ENCODE measurements around the gene TTLL9. TPM values are rescaled to one million over a fixed set of nuclear protein-coding genes. Genes with fewer than 3 reads are reported as not detected.

TTLL9 gene
- total and polyA plus RNA-seq, 8 donors: 0.14 to 1.4 (median 0.35) TPM; not detected in 1

DNA sequence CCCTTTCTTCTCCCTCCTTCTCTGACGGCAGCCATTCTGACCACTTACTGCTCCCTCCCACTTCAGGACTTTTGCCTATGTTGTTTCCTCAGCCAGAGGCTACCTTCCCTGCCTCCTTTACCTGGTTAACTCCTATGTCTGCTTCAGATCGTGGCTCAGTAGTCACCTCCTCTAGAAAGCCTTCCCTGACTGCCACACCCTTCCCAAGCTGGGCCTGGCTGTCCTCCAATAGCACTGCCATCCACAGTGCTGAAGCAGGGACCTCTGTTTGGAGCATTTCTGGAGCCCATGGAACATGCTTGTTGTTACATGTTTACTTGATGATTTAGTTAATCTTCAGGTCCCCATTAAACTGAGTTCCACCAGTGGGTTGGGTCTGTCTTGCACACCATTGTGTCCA lies 111.3 kb downstream of the TTLL9 start:
- Histone ChIP-seq H3K27ac (no peak overlapping the region), H3K9me3 (no peaks in the 10 kb centered on the region), H3K27me3 (no peaks in the 10 kb centered on the region), H3K36me3 (no peaks in the 10 kb centered on the region), H3K4me3 (no peak overlapping the region), H3K4me1 (no peaks in the 10 kb centered on the region)
- intact Hi-C loops (cut with DNase I): no loop called here
- FAIRE-seq: no peak
- no peak for DNase-seq
- 56 to 63% methylated on average over 2 of the region's 2 CpGs for WGBS, 2 donors
- no peak for ATAC-seq
- TF ChIP-seq, protein P1, sequence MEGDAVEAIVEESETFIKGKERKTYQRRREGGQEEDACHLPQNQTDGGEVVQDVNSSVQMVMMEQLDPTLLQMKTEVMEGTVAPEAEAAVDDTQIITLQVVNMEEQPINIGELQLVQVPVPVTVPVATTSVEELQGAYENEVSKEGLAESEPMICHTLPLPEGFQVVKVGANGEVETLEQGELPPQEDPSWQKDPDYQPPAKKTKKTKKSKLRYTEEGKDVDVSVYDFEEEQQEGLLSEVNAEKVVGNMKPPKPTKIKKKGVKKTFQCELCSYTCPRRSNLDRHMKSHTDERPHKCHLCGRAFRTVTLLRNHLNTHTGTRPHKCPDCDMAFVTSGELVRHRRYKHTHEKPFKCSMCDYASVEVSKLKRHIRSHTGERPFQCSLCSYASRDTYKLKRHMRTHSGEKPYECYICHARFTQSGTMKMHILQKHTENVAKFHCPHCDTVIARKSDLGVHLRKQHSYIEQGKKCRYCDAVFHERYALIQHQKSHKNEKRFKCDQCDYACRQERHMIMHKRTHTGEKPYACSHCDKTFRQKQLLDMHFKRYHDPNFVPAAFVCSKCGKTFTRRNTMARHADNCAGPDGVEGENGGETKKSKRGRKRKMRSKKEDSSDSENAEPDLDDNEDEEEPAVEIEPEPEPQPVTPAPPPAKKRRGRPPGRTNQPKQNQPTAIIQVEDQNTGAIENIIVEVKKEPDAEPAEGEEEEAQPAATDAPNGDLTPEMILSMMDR (IDR thresholded peaks at IDR 0.05): no peak

DNA sequence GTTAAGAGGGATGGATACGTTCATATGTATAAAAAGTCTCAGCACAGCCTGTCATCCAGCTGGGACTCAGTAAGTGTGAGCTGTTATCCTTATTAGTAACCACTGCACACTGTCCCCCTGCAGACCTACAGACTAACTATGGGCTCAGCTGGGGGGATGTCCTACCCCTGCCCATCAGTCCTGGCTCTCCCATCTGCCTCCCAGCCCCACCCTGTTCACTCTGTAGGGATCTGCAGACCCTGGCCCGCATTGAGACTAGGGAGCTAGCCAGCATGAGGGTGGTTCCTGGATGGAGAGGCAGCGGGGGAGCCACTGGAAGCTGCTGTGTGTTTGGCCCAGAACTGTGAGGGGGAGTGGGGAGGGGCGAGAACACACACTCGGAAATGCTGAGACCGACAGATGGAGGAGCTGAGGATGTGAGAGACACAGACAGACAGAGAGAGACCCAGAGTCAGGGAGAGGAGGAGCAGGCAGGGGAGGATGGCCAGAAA lies 114.6 kb downstream of the TTLL9 start:
- intact Hi-C loops (cut with DNase I): no loop called here
- 23 to 37% methylated on average over 6 of the region's 6 CpGs for WGBS, 2 donors
- Histone ChIP-seq H3K27me3 (no peaks in the 10 kb centered on the region), H3K4me1 (no peaks in the 10 kb centered on the region), H3K9me3 (no peaks in the 10 kb centered on the region), H3K27ac (no peak overlapping the region), H3K4me3 (no peak overlapping the region), H3K36me3 (no peaks in the 10 kb centered on the region)
- no peak for FAIRE-seq
- no peak for ATAC-seq
- TF ChIP-seq, protein P1 (IDR thresholded peaks at IDR 0.05): no peak
- DNase-seq: no peak

DNA sequence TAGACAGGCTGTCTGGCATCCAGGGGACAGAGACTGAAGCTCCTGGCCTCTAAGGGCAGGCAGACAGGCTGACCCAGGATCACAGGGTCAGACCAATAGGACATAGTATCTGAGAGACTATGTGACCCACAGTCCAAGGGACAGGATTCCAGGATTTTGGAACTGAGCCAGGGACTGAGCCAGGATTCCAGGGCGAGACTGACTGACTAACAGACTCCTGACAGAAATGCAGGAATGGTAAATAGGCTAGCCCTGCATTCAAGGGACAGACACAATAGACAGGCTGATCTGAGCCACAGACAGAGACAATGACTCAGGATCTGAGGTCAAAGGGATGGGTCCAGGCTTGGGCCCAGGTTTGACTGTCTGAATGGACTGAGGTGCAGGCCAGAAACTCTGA lies 117.3 kb downstream of the TTLL9 start:
- Histone ChIP-seq H3K27ac (no peak overlapping the region), H3K36me3 (no peaks in the 10 kb centered on the region), H3K9me3 (no peaks in the 10 kb centered on the region), H3K4me1 (no peaks in the 10 kb centered on the region), H3K4me3 (no peak overlapping the region), H3K27me3 (no peaks in the 10 kb centered on the region)
- no peak for ATAC-seq
- 53 to 58% methylated on average over 1 of the region's 1 CpG for WGBS, 2 donors
- TF ChIP-seq, protein P1 (IDR thresholded peaks at IDR 0.05): no peak
- intact Hi-C loops (cut with DNase I): no loop called here
- FAIRE-seq: no peak
- no peak for DNase-seq

DNA sequence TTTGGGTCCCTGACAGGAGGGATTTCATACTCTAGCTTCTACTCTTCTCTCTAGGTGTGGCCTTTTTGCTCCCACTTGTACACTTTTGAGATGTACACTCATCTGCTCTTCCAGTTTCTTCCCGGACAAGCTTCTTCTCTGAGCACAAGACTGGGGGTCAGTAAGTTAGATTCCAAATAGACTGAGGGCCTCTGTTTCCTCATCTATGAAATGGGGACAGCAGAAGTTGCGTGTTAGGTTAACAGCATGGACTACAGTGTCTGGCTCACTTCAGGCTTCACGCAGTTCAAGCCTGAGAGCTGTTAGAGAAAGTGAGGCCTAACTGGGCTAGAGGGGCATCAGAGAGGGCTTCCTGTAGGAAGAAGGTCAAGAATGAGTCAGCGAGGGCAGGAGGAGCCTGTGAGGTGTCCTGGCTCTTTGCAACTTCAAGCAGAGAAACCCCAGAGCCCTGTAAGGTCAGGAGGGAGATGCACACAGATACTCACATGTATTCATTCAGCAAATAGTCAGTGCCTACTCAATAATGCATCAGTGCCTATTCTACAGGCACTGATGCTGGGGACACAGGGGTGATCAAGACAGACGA lies 118.1 kb downstream of the TTLL9 start:
- intact Hi-C loops (cut with DNase I): no loop called here
- ATAC-seq (no peak), FAIRE-seq (no peak), DNase-seq (no peak)
- H3K27ac ChIP-seq: no peak overlapping the region
- no peaks in the 10 kb centered on the region for H3K27me3 ChIP-seq
- 70 to 71% methylated on average over 5 of the region's 5 CpGs for WGBS, 2 donors
- H3K4me3 ChIP-seq: no peak overlapping the region
- no peaks in the 10 kb centered on the region for H3K9me3 ChIP-seq
- TF ChIP-seq, protein P1 (IDR thresholded peaks at IDR 0.05): no peak
- H3K4me1 ChIP-seq: no peaks in the 10 kb centered on the region
- no peaks in the 10 kb centered on the region for H3K36me3 ChIP-seq

DNA sequence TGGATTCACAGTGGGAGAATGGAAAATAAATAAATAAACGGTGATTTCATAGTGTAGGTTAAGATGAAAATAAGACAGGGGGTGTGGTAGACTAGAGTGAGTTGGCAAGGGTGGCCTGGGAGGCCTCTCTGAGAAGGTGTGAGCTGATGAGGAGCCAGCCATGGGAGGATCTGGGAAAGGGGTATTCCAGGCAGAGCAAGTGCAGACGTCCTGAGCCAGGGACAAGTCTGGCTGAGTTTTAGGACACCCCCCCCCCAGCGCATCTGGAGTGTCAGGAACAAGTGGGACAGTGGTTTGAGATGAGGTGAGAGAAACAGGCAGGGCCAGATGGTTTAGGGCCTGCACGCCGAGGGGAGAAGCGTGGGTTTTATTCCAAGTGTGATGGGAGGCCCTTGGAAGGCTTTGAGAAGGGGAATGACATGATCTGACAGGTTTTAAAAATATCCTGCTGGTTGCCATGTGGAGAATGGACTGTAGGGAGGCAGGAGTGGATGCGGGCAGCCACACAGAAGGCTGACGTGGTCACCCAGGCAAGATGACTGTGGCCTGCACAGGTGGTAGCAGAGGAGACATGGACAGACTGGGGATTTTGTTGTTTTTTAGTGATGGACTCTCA lies 118.7 kb downstream of the TTLL9 start:
- FAIRE-seq: no peak
- Histone ChIP-seq H3K4me1 (no peaks in the 10 kb centered on the region), H3K27me3 (no peaks in the 10 kb centered on the region), H3K9me3 (no peaks in the 10 kb centered on the region), H3K4me3 (no peak overlapping the region), H3K27ac (no peak overlapping the region), H3K36me3 (no peaks in the 10 kb centered on the region)
- 66 to 75% methylated on average over 8 of the region's 8 CpGs for WGBS, 2 donors
- ATAC-seq: no peak
- TF ChIP-seq, protein P1 (IDR thresholded peaks at IDR 0.05): no peak
- DNase-seq: no peak
- intact Hi-C loops (cut with DNase I): no loop called here
